ENCODE results near the gene IL27RA.

IL27RA gene

DNA sequence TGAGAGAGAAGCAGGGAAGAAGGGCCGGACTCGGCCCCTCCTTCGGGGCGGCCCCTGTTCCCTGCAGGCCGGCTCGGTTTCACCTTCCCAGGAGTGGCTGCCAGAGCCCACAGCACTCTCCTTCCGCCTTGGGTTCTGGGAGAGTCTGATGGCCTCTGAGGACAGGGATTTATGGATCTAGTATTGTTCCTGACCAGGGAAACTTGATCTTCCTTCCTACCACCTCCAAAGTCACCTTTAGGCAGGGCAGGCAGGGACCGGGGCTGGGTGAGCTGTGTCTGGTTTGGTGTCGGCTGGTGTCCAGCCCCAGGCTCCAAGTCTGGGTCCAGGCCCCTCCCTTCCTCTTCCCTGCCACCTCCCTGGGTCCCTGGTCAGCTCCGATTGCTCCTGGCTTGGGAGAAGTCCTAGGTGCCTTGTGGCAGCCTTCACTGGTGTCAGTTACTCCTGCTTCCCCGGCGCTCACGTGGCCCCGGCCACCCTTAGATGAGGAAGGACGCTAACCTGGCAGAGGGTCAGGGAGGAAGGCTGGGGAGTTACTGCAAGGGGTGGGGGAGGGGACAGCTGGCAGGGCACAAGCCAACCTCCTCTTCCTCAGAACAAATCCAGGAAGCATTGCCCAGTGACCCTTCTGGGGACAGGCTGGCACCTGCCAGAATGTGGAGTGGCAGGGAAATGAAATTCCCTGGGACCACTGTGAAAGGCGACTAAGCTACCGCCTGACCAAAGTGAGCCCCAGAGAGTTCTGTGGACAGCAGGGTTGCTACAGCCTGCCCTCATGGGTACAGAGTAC, 44.3 kb upstream of the IL27RA start:
- no peak overlapping the region for H4K12ac ChIP-seq (ENCODE audit: low read depth, low read length)
- no peak for DNase-seq

DNA sequence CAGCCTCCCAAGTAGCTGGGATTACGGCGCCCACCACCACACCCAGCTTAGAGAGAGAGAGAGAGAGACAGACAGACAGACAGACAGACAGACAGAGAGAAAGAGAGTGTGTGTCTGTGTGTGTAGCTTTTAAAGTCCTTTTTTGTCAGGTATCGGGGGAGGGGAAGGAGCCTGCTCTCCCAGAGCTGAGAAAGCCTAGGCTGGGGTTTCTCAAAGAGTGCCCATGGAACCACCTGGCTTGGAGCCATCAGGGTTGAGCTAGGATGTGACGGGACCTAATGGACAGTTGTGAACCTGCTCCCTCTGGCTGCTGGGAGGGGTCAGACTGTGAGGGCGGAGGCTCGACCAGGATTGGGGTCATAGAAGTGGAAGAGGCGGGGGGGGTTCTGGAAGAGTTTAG, 42.1 kb upstream of the IL27RA start:
- H3K27me3 ChIP-seq (ENCODE audit: insufficient read depth, low read length) = no peaks in the 10 kb centered on the region
- H3K79me1 ChIP-seq (ENCODE audit: low read length) = peaks cover 2% of the 10 kb centered on the region
- no peak overlapping the region for H3K9ac ChIP-seq (ENCODE audit: low read length)
- H3K36me3 ChIP-seq (ENCODE audit: control insufficient read depth in 1 of 2, insufficient read depth in 2 of 2, low read length in 2 of 2) = peaks cover 20 to 27% of the 10 kb centered on the region in 2 experiments
- no peak overlapping the region for H4K12ac ChIP-seq (ENCODE audit: low read depth, low read length)
- no peak overlapping the region for H2BK12ac ChIP-seq (ENCODE audit: low read length)
- DNase-seq = no peak
- peaks cover 2% of the 10 kb centered on the region for H3K9me3 ChIP-seq (ENCODE audit: insufficient read depth, low read depth, low read length)
- no peak overlapping the region for H2AK5ac ChIP-seq (ENCODE audit: low read length)
- H3K23ac ChIP-seq (ENCODE audit: low read length) = no peak overlapping the region
- H4K8ac ChIP-seq (ENCODE audit: low read depth, low read length) = no peak overlapping the region
- H3K18ac ChIP-seq (ENCODE audit: low read length) = no peak overlapping the region
- no peak overlapping the region for H2BK5ac ChIP-seq (ENCODE audit: low read depth, low read length, poor library complexity)
- no peak overlapping the region for H3K4me2 ChIP-seq (ENCODE audit: low read length)
- H3K79me2 ChIP-seq (ENCODE audit: control insufficient read depth, insufficient read depth, low read length, poor library complexity) = no peaks in the 10 kb centered on the region
- H3K4me1 ChIP-seq (ENCODE audit: control insufficient read depth in 1 of 2, insufficient read depth in 2 of 2, low read length in 2 of 2) = peaks cover 16 to 18% of the 10 kb centered on the region in 2 experiments
- no peak overlapping the region for H3K14ac ChIP-seq (ENCODE audit: low read length)
- WGBS (ENCODE audit: extremely low coverage, insufficient coverage, insufficient read length) = no CpG with 5 or more reads among the region's 7 CpGs
- no peak overlapping the region for H2BK120ac ChIP-seq (ENCODE audit: insufficient read depth, low read length, poor library complexity)
- H3K4me3 ChIP-seq (ENCODE audit: low read depth, low read length) = no peak overlapping the region
- H2AFZ ChIP-seq (ENCODE audit: insufficient read depth, low read length, poor library complexity) = no peak overlapping the region
- H4K91ac ChIP-seq (ENCODE audit: low read depth, low read length) = no peak overlapping the region
- no peak overlapping the region for H3K27ac ChIP-seq (ENCODE audit: low read depth, low read length)
- no peak overlapping the region for H3K4ac ChIP-seq (ENCODE audit: low read depth, low read length)

More for the DNA sequence above, 44.3 kb upstream of the IL27RA start:
- Histone ChIP-seq H3K9me3 (ENCODE audit: insufficient read depth, low read depth, low read length) (no peaks in the 10 kb centered on the region), H2AK5ac (ENCODE audit: low read length) (peak overlapping the region; percentile 13), H3K79me2 (ENCODE audit: control insufficient read depth, insufficient read depth, low read length, poor library complexity) (no peaks in the 10 kb centered on the region), H3K9ac (ENCODE audit: low read length) (no peak overlapping the region), H2BK12ac (ENCODE audit: low read length) (peak overlapping the region; percentile 28), H3K14ac (ENCODE audit: low read length) (no peak overlapping the region), H2AFZ (ENCODE audit: insufficient read depth, low read length, poor library complexity) (peak overlapping the region; percentile 1), H2BK5ac (ENCODE audit: low read depth, low read length, poor library complexity) (no peak overlapping the region), H3K18ac (ENCODE audit: low read length) (no peak overlapping the region), H3K4me1 (ENCODE audit: control insufficient read depth in 1 of 2, insufficient read depth in 2 of 2, low read length in 2 of 2) (peaks cover 16 to 18% of the 10 kb centered on the region in 2 experiments), H2BK120ac (ENCODE audit: insufficient read depth, low read length, poor library complexity) (no peak overlapping the region), H3K27ac (ENCODE audit: low read depth, low read length) (no peak overlapping the region), H3K4me2 (ENCODE audit: low read length) (no peak overlapping the region), H3K36me3 (ENCODE audit: control insufficient read depth in 1 of 2, insufficient read depth in 2 of 2, low read length in 2 of 2) (peaks cover 20 to 25% of the 10 kb centered on the region in 2 experiments), H3K4me3 (ENCODE audit: low read depth, low read length) (no peak overlapping the region), H4K8ac (ENCODE audit: low read depth, low read length) (no peak overlapping the region), H3K23ac (ENCODE audit: low read length) (no peak overlapping the region), H3K27me3 (ENCODE audit: insufficient read depth, low read length) (no peaks in the 10 kb centered on the region), H4K91ac (ENCODE audit: low read depth, low read length) (no peak overlapping the region), H3K79me1 (ENCODE audit: low read length) (peaks cover 2% of the 10 kb centered on the region), H3K4ac (ENCODE audit: low read depth, low read length) (no peak overlapping the region)
- WGBS (ENCODE audit: extremely low coverage, insufficient coverage, insufficient read length) = no CpG with 5 or more reads among the region's 17 CpGs

DNA sequence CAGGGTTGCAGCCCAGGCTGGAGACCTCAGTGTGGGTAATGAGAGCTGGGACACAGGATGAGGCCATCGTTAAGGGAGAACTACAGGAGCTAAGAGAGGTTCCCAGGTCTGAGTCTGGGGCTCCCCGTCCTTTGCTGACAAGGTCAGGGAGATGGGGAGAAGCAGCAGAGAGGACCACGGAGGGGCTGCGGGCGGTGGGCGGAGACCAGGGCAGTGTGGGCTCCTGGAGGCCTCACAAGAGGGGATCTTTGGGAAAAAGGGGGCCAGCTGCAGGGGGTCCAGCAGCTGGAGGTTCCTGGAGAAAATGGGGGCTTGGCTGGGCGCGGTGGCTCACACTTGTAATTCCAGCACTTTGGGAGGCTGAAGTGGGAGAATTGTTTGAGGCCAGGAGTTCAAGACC, 41.5 kb upstream of the IL27RA start:
- Histone ChIP-seq H3K4me1 (ENCODE audit: control insufficient read depth in 1 of 2, insufficient read depth in 2 of 2, low read length in 2 of 2) (peaks cover 16 to 18% of the 10 kb centered on the region in 2 experiments), H3K9ac (ENCODE audit: low read length) (no peak overlapping the region), H2AFZ (ENCODE audit: insufficient read depth, low read length, poor library complexity) (no peak overlapping the region), H4K8ac (ENCODE audit: low read depth, low read length) (no peak overlapping the region), H3K9me3 (ENCODE audit: insufficient read depth, low read depth, low read length) (peaks cover 2% of the 10 kb centered on the region), H3K23ac (ENCODE audit: low read length) (no peak overlapping the region), H2AK5ac (ENCODE audit: low read length) (no peak overlapping the region), H3K27ac (ENCODE audit: low read depth, low read length) (no peak overlapping the region), H2BK12ac (ENCODE audit: low read length) (no peak overlapping the region), H3K18ac (ENCODE audit: low read length) (no peak overlapping the region), H3K27me3 (ENCODE audit: insufficient read depth, low read length) (no peaks in the 10 kb centered on the region), H3K79me2 (ENCODE audit: control insufficient read depth, insufficient read depth, low read length, poor library complexity) (no peaks in the 10 kb centered on the region), H2BK5ac (ENCODE audit: low read depth, low read length, poor library complexity) (no peak overlapping the region), H3K14ac (ENCODE audit: low read length) (no peak overlapping the region), H3K4ac (ENCODE audit: low read depth, low read length) (no peak overlapping the region), H3K79me1 (ENCODE audit: low read length) (peaks cover 2% of the 10 kb centered on the region), H3K4me2 (ENCODE audit: low read length) (no peak overlapping the region), H4K12ac (ENCODE audit: low read depth, low read length) (no peak overlapping the region), H3K36me3 (ENCODE audit: control insufficient read depth in 1 of 2, insufficient read depth in 2 of 2, low read length in 2 of 2) (peaks cover 22 to 27% of the 10 kb centered on the region in 2 experiments), H4K91ac (ENCODE audit: low read depth, low read length) (no peak overlapping the region), H3K4me3 (ENCODE audit: low read depth, low read length) (no peak overlapping the region), H2BK120ac (ENCODE audit: insufficient read depth, low read length, poor library complexity) (no peak overlapping the region)
- no peak for DNase-seq
- WGBS (ENCODE audit: extremely low coverage, insufficient coverage, insufficient read length) = no CpG with 5 or more reads among the region's 8 CpGs

DNA sequence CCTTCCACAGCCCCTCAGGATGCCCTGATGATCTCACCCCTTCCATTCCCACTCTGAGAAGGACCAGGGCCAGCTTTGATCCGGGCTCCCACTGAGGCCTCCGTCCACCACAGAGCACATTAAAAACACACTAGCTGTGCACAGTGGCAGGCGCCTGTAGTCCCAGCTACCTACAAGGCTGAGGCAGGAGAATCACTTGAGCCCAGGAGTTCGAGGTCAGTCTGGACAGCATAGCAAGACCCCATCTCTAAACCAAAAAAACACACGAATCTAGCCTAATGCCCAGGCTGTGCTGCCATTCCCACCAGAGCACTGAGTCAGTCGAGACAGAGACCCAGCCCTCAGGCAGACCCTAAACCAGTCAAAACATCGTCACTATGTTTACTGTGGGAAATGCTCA, 39.5 kb upstream of the IL27RA start:
- no peaks in the 10 kb centered on the region for H3K79me2 ChIP-seq (ENCODE audit: control insufficient read depth, insufficient read depth, low read length, poor library complexity)
- H3K36me3 ChIP-seq (ENCODE audit: control insufficient read depth in 1 of 2, insufficient read depth in 2 of 2, low read length in 2 of 2) = peaks cover 24 to 30% of the 10 kb centered on the region in 2 experiments
- no peak overlapping the region for H3K23ac ChIP-seq (ENCODE audit: low read length)
- no peak overlapping the region for H3K4me2 ChIP-seq (ENCODE audit: low read length)
- H3K9me3 ChIP-seq (ENCODE audit: insufficient read depth, low read depth, low read length) = peaks cover 2% of the 10 kb centered on the region
- no peaks in the 10 kb centered on the region for H3K27me3 ChIP-seq (ENCODE audit: insufficient read depth, low read length)
- no peak overlapping the region for H4K12ac ChIP-seq (ENCODE audit: low read depth, low read length)
- H4K8ac ChIP-seq (ENCODE audit: low read depth, low read length) = no peak overlapping the region
- no peaks in the 10 kb centered on the region for H3K79me1 ChIP-seq (ENCODE audit: low read length)
- H2BK120ac ChIP-seq (ENCODE audit: insufficient read depth, low read length, poor library complexity) = no peak overlapping the region
- WGBS (ENCODE audit: extremely low coverage, insufficient coverage, insufficient read length) = no CpG with 5 or more reads among the region's 7 CpGs
- H2AFZ ChIP-seq (ENCODE audit: insufficient read depth, low read length, poor library complexity) = no peak overlapping the region
- H3K14ac ChIP-seq (ENCODE audit: low read length) = no peak overlapping the region
- H3K4ac ChIP-seq (ENCODE audit: low read depth, low read length) = no peak overlapping the region
- no peak for DNase-seq
- H2BK12ac ChIP-seq (ENCODE audit: low read length) = no peak overlapping the region
- H3K18ac ChIP-seq (ENCODE audit: low read length) = no peak overlapping the region
- no peak overlapping the region for H3K9ac ChIP-seq (ENCODE audit: low read length)
- no peak overlapping the region for H3K4me3 ChIP-seq (ENCODE audit: low read depth, low read length)
- H3K27ac ChIP-seq (ENCODE audit: low read depth, low read length) = no peak overlapping the region
- H2BK5ac ChIP-seq (ENCODE audit: low read depth, low read length, poor library complexity) = no peak overlapping the region
- peaks cover 7% of the 10 kb centered on the region in 2 experiments for H3K4me1 ChIP-seq (ENCODE audit: control insufficient read depth in 1 of 2, insufficient read depth in 2 of 2, low read length in 2 of 2)
- H2AK5ac ChIP-seq (ENCODE audit: low read length) = no peak overlapping the region
- H4K91ac ChIP-seq (ENCODE audit: low read depth, low read length) = no peak overlapping the region
